Breast epithelium (tissue), 3 donors: ENCODE results near the gene AGMAT.

ENCODE experiments used
- CTCF ChIP-seq, 3 donors: fragments of 450-650 bp; IDR thresholded peaks; one replicate each; pipeline ENCODE4 v1.5.1; 2016 to 2017; ENCODE audit warnings: antibody characterized with exemption in 3 of 3, mild to moderate bottlenecking in 3 of 3, moderate library complexity in 3 of 3
- POLR2A ChIP-seq: fragments of 450-650 bp; IDR thresholded peaks from one replicate; pipeline ENCODE4 v1.6.1; 2016; ENCODE audit warnings: antibody characterized with exemption, mild to moderate bottlenecking, moderate library complexity

- TF ChIP-seq CTCF (IDR thresholded peaks at IDR 0.05) = no peak
- no peak for TF ChIP-seq POLR2A
Measured at GRCh38 chr1:15598436-15598835, 13.6 kb upstream of the AGMAT start.
